Measurements from ENCODE around the gene GDPGP1.
A peak's percentile ranks its signal among the peaks of the same experiment; 100 is the strongest.

The GDPGP1 gene

GRCh38 chr15:90191794-90192509 is 42.1 kb upstream of the GDPGP1 start:
- Histone ChIP-seq H3K4me3 (ENCODE audit: low read length in 2 of 2) (peak overlapping the region; percentile 40 to 47), H3K4me1 (ENCODE audit: control insufficient read depth, insufficient read depth, low read length) (peaks cover 50% of the 10 kb centered on the region)

GRCh38 chr15:90192961-90193786 is 40.8 kb upstream of the GDPGP1 start:
- Histone ChIP-seq H3K27me3 (ENCODE audit: control insufficient read depth in 1 of 2, insufficient read depth in 2 of 2, low read length in 2 of 2) (no peaks in the 10 kb centered on the region), H3K36me3 (ENCODE audit: control insufficient read depth in 2 of 2, insufficient read depth in 2 of 2, low read length in 2 of 2) (no peaks in the 10 kb centered on the region), H3K4me3 (ENCODE audit: low read length in 2 of 2) (peak overlapping the region; percentile 40 to 58), H3K4me1 (ENCODE audit: control insufficient read depth, insufficient read depth, low read length) (peaks cover 44% of the 10 kb centered on the region), H3K9ac (ENCODE audit: low read length in 2 of 2) (peak overlapping the region; percentile 58 to 64), H3K9me3 (ENCODE audit: control insufficient read depth in 2 of 2, low read length in 2 of 2) (no peaks in the 10 kb centered on the region), H3K27ac (ENCODE audit: low read length) (peak overlapping the region; percentile 90)

More at GRCh38 chr15:90191794-90192509, 42.1 kb upstream of the GDPGP1 start:
- no peaks in the 10 kb centered on the region for H3K36me3 ChIP-seq (ENCODE audit: control insufficient read depth in 2 of 2, insufficient read depth in 2 of 2, low read length in 2 of 2)
- no peaks in the 10 kb centered on the region for H3K9me3 ChIP-seq (ENCODE audit: control insufficient read depth in 2 of 2, low read length in 2 of 2)
- H3K27ac ChIP-seq (ENCODE audit: low read length) = peak overlapping the region; percentile 90
- H3K27me3 ChIP-seq (ENCODE audit: control insufficient read depth in 1 of 2, insufficient read depth in 2 of 2, low read length in 2 of 2) = no peaks in the 10 kb centered on the region
- H3K9ac ChIP-seq (ENCODE audit: low read length in 2 of 2) = peak overlapping the region in 1 of 2 donors; percentile 60

GRCh38 chr15:90194655-90195054 is 39.4 kb upstream of the GDPGP1 start:
- Histone ChIP-seq H3K9me3 (ENCODE audit: control insufficient read depth in 2 of 2, low read length in 2 of 2) (no peaks in the 10 kb centered on the region), H3K27me3 (ENCODE audit: control insufficient read depth in 1 of 2, insufficient read depth in 2 of 2, low read length in 2 of 2) (no peaks in the 10 kb centered on the region), H3K36me3 (ENCODE audit: control insufficient read depth in 2 of 2, insufficient read depth in 2 of 2, low read length in 2 of 2) (no peaks in the 10 kb centered on the region), H3K9ac (ENCODE audit: low read length in 2 of 2) (no peak overlapping the region), H3K4me1 (ENCODE audit: control insufficient read depth, insufficient read depth, low read length) (peaks cover 43% of the 10 kb centered on the region), H3K4me3 (ENCODE audit: low read length in 2 of 2) (no peak overlapping the region), H3K27ac (ENCODE audit: low read length) (peak overlapping the region; percentile 31)

GRCh38 chr15:90200534-90201129 is 33.4 kb upstream of the GDPGP1 start:
- Histone ChIP-seq H3K27ac (ENCODE audit: low read length) (peak overlapping the region; percentile 76), H3K4me1 (ENCODE audit: control insufficient read depth, insufficient read depth, low read length) (peaks cover 44% of the 10 kb centered on the region), H3K27me3 (ENCODE audit: control insufficient read depth in 1 of 2, insufficient read depth in 2 of 2, low read length in 2 of 2) (no peaks in the 10 kb centered on the region), H3K9me3 (ENCODE audit: control insufficient read depth in 2 of 2, low read length in 2 of 2) (no peaks in the 10 kb centered on the region), H3K4me3 (ENCODE audit: low read length in 2 of 2) (peak overlapping the region; percentile 75 to 85), H3K9ac (ENCODE audit: low read length in 2 of 2) (peak overlapping the region; percentile 29 to 85), H3K36me3 (ENCODE audit: control insufficient read depth in 2 of 2, insufficient read depth in 2 of 2, low read length in 2 of 2) (peaks cover 0 to 3% of the 10 kb centered on the region in 2 donors)

GRCh38 chr15:90201130-90201943 is 32.7 kb upstream of the GDPGP1 start, which contains the start of gene SEMA4B:
TSS of gene SEMA4B (plus strand) at chr15:90201330. CDS start at chr15:90201579, 249 bp downstream.
- H3K4me3 ChIP-seq (ENCODE audit: low read length in 2 of 2) = peak within 1 kb of the TSS; percentile 75 to 85
- peaks cover 50% of the 10 kb centered on the region for H3K4me1 ChIP-seq (ENCODE audit: control insufficient read depth, insufficient read depth, low read length)
- H3K9me3 ChIP-seq (ENCODE audit: control insufficient read depth in 2 of 2, low read length in 2 of 2) = no peaks in the 10 kb centered on the region
- peaks cover 0 to 5% of the 10 kb centered on the region in 2 donors for H3K36me3 ChIP-seq (ENCODE audit: control insufficient read depth in 2 of 2, insufficient read depth in 2 of 2, low read length in 2 of 2)
- peak within 1 kb of the TSS; percentile 71 to 85 for H3K9ac ChIP-seq (ENCODE audit: low read length in 2 of 2)
- no peaks in the 10 kb centered on the region for H3K27me3 ChIP-seq (ENCODE audit: control insufficient read depth in 1 of 2, insufficient read depth in 2 of 2, low read length in 2 of 2)
- peak within 1 kb of the TSS; percentile 76 for H3K27ac ChIP-seq (ENCODE audit: low read length)

GRCh38 chr15:90201944-90202375 is 32.0 kb upstream of the GDPGP1 start:
- H3K9me3 ChIP-seq (ENCODE audit: control insufficient read depth in 2 of 2, low read length in 2 of 2) = no peaks in the 10 kb centered on the region
- no peaks in the 10 kb centered on the region for H3K27me3 ChIP-seq (ENCODE audit: control insufficient read depth in 1 of 2, insufficient read depth in 2 of 2, low read length in 2 of 2)
- peaks cover 50% of the 10 kb centered on the region for H3K4me1 ChIP-seq (ENCODE audit: control insufficient read depth, insufficient read depth, low read length)
- peak overlapping the region; percentile 76 for H3K27ac ChIP-seq (ENCODE audit: low read length)
- peak overlapping the region; percentile 75 to 85 for H3K4me3 ChIP-seq (ENCODE audit: low read length in 2 of 2)
- peaks cover 0 to 5% of the 10 kb centered on the region in 2 donors for H3K36me3 ChIP-seq (ENCODE audit: control insufficient read depth in 2 of 2, insufficient read depth in 2 of 2, low read length in 2 of 2)
- peak overlapping the region; percentile 71 to 85 for H3K9ac ChIP-seq (ENCODE audit: low read length in 2 of 2)

- H3K4me1 ChIP-seq (ENCODE audit: control insufficient read depth, insufficient read depth, low read length) = peaks cover 50% of the 10 kb centered on the region
- H3K27me3 ChIP-seq (ENCODE audit: control insufficient read depth in 1 of 2, insufficient read depth in 2 of 2, low read length in 2 of 2) = no peaks in the 10 kb centered on the region
- H3K36me3 ChIP-seq (ENCODE audit: control insufficient read depth in 2 of 2, insufficient read depth in 2 of 2, low read length in 2 of 2) = peaks cover 0 to 5% of the 10 kb centered on the region in 2 donors
- peak overlapping the region; percentile 75 to 85 for H3K4me3 ChIP-seq (ENCODE audit: low read length in 2 of 2)
- peak overlapping the region; percentile 76 for H3K27ac ChIP-seq (ENCODE audit: low read length)
- no peaks in the 10 kb centered on the region for H3K9me3 ChIP-seq (ENCODE audit: control insufficient read depth in 2 of 2, low read length in 2 of 2)
- peak overlapping the region in 1 of 2 donors; percentile 85 for H3K9ac ChIP-seq (ENCODE audit: low read length in 2 of 2)
Observed at GRCh38 chr15:90202929-90203328, 31.1 kb upstream of the GDPGP1 start.

- H3K9ac ChIP-seq (ENCODE audit: low read length in 2 of 2) = no peak overlapping the region
- peak overlapping the region in 1 of 2 donors; percentile 85 for H3K4me3 ChIP-seq (ENCODE audit: low read length in 2 of 2)
- H3K4me1 ChIP-seq (ENCODE audit: control insufficient read depth, insufficient read depth, low read length) = peaks cover 50% of the 10 kb centered on the region
- H3K27me3 ChIP-seq (ENCODE audit: control insufficient read depth in 1 of 2, insufficient read depth in 2 of 2, low read length in 2 of 2) = no peaks in the 10 kb centered on the region
- H3K27ac ChIP-seq (ENCODE audit: low read length) = no peak overlapping the region
- peaks cover 0 to 5% of the 10 kb centered on the region in 2 donors for H3K36me3 ChIP-seq (ENCODE audit: control insufficient read depth in 2 of 2, insufficient read depth in 2 of 2, low read length in 2 of 2)
- H3K9me3 ChIP-seq (ENCODE audit: control insufficient read depth in 2 of 2, low read length in 2 of 2) = no peaks in the 10 kb centered on the region
Observed at GRCh38 chr15:90203473-90203872, 30.5 kb upstream of the GDPGP1 start.

- peaks cover 50% of the 10 kb centered on the region for H3K4me1 ChIP-seq (ENCODE audit: control insufficient read depth, insufficient read depth, low read length)
- H3K4me3 ChIP-seq (ENCODE audit: low read length in 2 of 2) = peak overlapping the region in 1 of 2 donors; percentile 85
- H3K9me3 ChIP-seq (ENCODE audit: control insufficient read depth in 2 of 2, low read length in 2 of 2) = no peaks in the 10 kb centered on the region
- H3K27me3 ChIP-seq (ENCODE audit: control insufficient read depth in 1 of 2, insufficient read depth in 2 of 2, low read length in 2 of 2) = no peaks in the 10 kb centered on the region
- H3K27ac ChIP-seq (ENCODE audit: low read length) = no peak overlapping the region
- peaks cover 0 to 5% of the 10 kb centered on the region in 2 donors for H3K36me3 ChIP-seq (ENCODE audit: control insufficient read depth in 2 of 2, insufficient read depth in 2 of 2, low read length in 2 of 2)
- H3K9ac ChIP-seq (ENCODE audit: low read length in 2 of 2) = no peak overlapping the region
Observed at GRCh38 chr15:90203922-90204321, 30.1 kb upstream of the GDPGP1 start.

Data from stomach smooth muscle (tissue), 2 donors.